Stimulated activated CD4-positive, alpha-beta T cell treated with anti-CD3 and anti-CD28 coated beads, Interleukin-4, amount 100 ng/mL, for 1 hour (primary cell): ENCODE measurements around the gene CNOT3.
A peak's percentile ranks its signal among the peaks of the same experiment; 100 is the strongest.
"Not testable (repeated sequence)": the region's sequence is repeated elsewhere in the genome, so short reads cannot be mapped to it uniquely, and the experiment has no call there.

Experiments used
- DNase-seq: peaks from one replicate; pipeline ENCODE4 v3.0.0-alpha.2; 2020

Gene CNOT3

GRCh38 chr19:54152267-54152666, 14.7 kb downstream of the CNOT3 start:
- no peak for DNase-seq

- no peak for DNase-seq
Observed at GRCh38 chr19:54152878-54153524, 15.4 kb downstream of the CNOT3 start.

- no peak for DNase-seq
Observed at GRCh38 chr19:54153731-54154326, 16.3 kb downstream of the CNOT3 start.

GRCh38 chr19:54154603-54155345, 17.2 kb downstream of the CNOT3 start:
- peak; percentile 22 for DNase-seq

- DNase-seq = no peak
Observed at GRCh38 chr19:54155694-54156093, 18.1 kb downstream of the CNOT3 start.

- no peak for DNase-seq
Observed at GRCh38 chr19:54156490-54156889, 18.9 kb downstream of the CNOT3 start.

GRCh38 chr19:54156953-54157352, 19.4 kb downstream of the CNOT3 start:
- DNase-seq = no peak

- peak; percentile 34 for DNase-seq
Observed at GRCh38 chr19:54158812-54159351, 21.3 kb downstream of the CNOT3 start.

GRCh38 chr19:54159352-54160181, 22.0 kb downstream of the CNOT3 start, which contains the start of gene LENG1:
Gene LENG1 (minus strand): TSS chr19:54159721. CDS start chr19:54159695, 26 bp downstream.
- peak; percentile 95 for DNase-seq

- DNase-seq = no peak
Observed at GRCh38 chr19:54160182-54160811, 22.7 kb downstream of the CNOT3 start.

GRCh38 chr19:54160854-54161253, 23.3 kb downstream of the CNOT3 start:
- DNase-seq = no peak

GRCh38 chr19:54162241-54162805, 24.8 kb downstream of the CNOT3 start:
- DNase-seq = peak; percentile 84

GRCh38 chr19:54162884-54163283, 25.3 kb downstream of the CNOT3 start:
- DNase-seq = no peak

- DNase-seq = peak; percentile 54
Observed at GRCh38 chr19:54164369-54165068, 27.0 kb downstream of the CNOT3 start.

GRCh38 chr19:54165222-54165621, 27.7 kb downstream of the CNOT3 start:
- no peak for DNase-seq

- DNase-seq = peak; percentile 93
Observed at GRCh38 chr19:54168174-54168917, 30.8 kb downstream of the CNOT3 start.

- DNase-seq = no peak
Observed at GRCh38 chr19:54169149-54169740, 31.7 kb downstream of the CNOT3 start.

GRCh38 chr19:54171736-54172431, 34.3 kb downstream of the CNOT3 start:
- not testable (repeated sequence) for DNase-seq
